Lung microvascular endothelial cell (primary cell): ENCODE results near the gene POF1B. TPM values are rescaled to one million over a fixed set of nuclear protein-coding genes. Genes with fewer than 3 reads are reported as not detected.
A peak's percentile ranks its signal among the peaks of the same experiment; 100 is the strongest.
"Not testable (repeated sequence)": the region's sequence is repeated elsewhere in the genome, so short reads cannot be mapped to it uniquely, and the experiment has no call there.

Experiments
- DNase-seq, 2 donors: peaks; one replicate each; pipeline versions ENCODE4 v3.0.0 to v3.0.0-alpha.2; 2010; ENCODE audit warnings: low read depth in 2 of 2
- total RNA-seq: library from RNA; depleted of rRNA; stranded (reverse); fragments of >200 nt; gene quantifications from 2 replicates; pipeline ENCODE4 v1.2.1, GENCODE V29; 2014

Gene POF1B
- 2.2 and 5.4 TPM in 2 replicates for total RNA-seq

GRCh38 chrX:85379174-85379907 lies at the start of gene POF1B:
Gene POF1B, minus strand, starts transcription at chrX:85379665. Its CDS starts 211 bp downstream, at chrX:85379454.
- DNase-seq, result peak in 1 of 2 donors; percentile 50

DNA sequence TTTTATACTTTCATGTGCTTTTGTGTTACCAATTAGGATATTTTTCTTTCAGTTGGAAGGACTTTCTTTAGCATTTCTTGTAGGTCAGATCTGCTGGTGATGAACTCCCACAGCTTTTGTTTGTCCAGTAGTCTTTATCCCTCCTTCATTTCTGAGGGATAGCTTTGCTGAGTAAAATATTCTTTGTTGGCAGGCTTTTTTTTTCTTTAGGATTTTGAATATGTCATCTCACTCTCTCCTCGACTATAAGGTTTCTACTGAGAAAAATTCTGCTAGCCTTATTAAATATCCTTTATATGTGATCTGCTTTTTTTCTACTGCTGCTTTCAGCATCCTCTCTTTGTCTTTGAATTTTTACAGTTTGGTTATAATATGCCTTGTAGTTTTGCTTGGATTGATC lies 49.6 kb upstream of the POF1B start:
- no peak for DNase-seq

- DNase-seq, result no peak
Observed at GRCh38 chrX:85419293-85419692, 39.8 kb upstream of the POF1B start.

DNA sequence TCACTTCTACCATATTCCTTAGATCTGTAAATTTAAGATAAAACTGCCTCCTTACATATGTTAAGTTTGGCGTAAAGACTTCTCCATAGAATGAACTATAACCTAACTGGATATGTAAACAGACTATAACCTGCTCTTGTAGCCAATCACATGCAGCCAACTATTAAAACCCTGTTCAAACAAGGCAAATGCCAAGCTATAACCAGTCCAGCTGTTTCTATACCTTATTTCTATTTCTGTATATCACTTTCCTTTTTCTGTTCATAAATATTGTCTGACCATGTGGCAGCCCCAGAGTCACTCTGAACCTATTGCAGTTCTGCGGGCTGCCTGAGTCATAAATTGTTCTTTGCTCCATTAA lies 12.4 kb upstream of the POF1B start:
- DNase-seq, result no peak

GRCh38 chrX:85391185-85391877 lies 11.9 kb upstream of the POF1B start:
- DNase-seq, result no peak

GRCh38 chrX:85381602-85382001 lies 2.1 kb upstream of the POF1B start:
- DNase-seq, result no peak

DNA sequence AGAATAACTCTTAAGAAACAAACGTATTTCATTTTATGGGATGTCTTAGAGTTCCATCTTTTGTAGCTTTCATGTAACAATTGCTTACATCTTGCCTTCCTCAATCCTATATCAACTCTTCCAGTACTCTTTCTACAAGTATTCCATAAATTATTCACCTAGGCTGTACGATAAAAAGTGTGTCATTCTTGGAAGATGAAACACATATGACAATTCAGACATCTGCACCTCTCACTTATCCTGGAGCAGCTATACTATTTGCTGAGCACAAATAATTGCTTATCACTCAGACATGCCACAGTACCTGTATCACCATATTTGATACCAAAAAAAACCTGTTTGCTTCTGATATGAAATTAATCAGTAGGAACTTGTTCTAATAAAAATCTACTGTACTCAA lies 1.0 kb downstream of the POF1B start:
- no peak for DNase-seq

- peak in 1 of 2 donors; percentile 42 for DNase-seq
Observed at GRCh38 chrX:85375333-85375738, 4.1 kb downstream of the POF1B start.

DNA sequence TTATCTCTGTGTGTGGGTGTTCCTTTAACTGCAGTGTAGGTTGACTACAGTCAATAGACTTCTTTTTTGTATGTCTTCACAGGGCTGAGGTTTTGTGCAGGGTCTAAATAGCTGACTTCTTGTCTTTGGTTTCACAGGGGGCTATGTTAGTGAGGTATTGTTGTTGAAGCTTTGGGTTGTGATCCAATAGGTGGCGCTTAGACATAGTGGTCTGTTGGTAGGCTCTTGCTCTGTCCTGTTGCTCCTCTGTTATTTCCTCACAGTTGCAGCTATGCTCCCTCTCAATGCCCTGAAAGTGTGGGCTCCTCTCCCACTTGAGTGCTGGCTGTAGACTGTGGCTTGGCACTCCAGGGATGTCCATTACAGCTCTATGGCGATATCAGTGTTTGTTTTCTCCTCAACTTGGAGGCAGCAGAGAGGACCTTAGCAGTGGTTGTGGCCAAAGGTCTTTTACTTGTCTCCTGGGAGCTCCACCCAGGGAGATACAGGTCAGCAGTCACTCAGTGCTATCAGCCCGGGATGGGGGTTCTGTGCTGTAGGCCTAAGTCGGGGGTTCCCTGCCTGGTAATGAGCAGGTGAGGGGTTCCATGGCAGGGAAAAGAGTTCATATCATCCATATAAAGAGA lies 14.0 kb downstream of the POF1B start:
- no peak for DNase-seq

GRCh38 chrX:85359051-85359450 lies 20.4 kb downstream of the POF1B start:
- no peak for DNase-seq

- DNase-seq, result no peak
Observed at GRCh38 chrX:85345523-85345922, 33.9 kb downstream of the POF1B start.

GRCh38 chrX:85327060-85327333 lies 52.5 kb downstream of the POF1B start:
- DNase-seq, result no peak

DNA sequence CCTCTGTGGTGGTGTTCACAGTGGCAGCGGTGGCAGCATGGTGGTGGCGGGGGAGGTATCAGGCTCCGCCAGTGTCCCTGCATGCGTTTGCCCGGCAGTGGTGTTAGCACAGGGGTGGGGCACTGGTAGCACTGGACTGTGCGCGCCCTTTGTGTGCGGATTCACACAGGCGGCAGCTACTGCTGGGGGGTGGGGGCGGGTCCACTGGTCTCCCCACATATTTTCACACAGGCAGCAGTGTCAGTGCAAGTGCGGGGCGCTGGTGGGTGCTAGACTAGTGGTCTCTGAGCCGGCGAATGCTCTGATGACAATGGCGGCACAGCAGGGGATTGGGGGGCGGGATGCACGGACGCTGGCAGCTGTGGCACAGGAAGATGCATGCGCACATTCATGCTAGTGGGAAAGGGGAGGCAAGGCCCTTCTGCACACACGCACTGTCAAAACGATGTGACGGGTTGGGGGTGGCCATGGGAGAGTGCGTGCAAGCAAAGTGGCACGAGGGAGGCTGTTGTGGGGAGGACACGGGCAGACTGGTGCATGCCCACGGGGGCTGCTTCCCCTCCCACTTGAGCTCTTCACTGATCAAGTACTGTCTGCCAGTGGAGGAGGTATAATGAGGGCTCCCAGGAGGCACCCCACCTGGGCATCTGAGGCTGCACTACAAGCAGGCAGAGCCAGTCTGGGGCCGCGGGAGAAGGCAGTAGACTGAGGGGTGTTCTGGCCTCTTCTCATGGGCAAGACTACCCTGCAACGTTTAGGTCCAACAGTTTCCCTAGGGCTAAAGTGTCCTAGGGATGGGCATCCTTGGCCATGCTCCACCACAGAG lies 53.0 kb downstream of the POF1B start:
- DNase-seq, result no peak

DNA sequence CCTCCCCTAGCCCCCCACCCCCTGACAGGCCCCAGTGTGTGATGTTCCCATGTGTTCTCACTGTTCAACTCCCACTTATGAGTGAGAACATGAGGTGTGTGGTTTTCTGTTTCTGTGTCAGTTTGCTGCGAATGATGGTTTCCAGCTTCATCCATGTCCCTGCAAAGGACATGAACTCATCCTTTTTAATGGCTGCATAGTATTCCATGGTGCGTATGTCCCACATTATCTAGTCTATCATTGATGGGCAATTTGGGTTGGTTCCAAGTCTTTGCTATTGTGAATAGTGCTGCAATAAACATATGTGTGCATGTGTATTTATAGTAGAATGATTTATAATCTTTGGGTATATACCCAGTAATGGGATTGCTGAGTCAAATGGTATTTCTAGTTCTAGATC lies 68.1 kb downstream of the POF1B start:
- not testable (repeated sequence) for DNase-seq

GRCh38 chrX:85309717-85310116 lies 69.7 kb downstream of the POF1B start:
- no peak for DNase-seq

GRCh38 chrX:85303544-85303943 lies 75.9 kb downstream of the POF1B start:
- DNase-seq, result no peak

DNA sequence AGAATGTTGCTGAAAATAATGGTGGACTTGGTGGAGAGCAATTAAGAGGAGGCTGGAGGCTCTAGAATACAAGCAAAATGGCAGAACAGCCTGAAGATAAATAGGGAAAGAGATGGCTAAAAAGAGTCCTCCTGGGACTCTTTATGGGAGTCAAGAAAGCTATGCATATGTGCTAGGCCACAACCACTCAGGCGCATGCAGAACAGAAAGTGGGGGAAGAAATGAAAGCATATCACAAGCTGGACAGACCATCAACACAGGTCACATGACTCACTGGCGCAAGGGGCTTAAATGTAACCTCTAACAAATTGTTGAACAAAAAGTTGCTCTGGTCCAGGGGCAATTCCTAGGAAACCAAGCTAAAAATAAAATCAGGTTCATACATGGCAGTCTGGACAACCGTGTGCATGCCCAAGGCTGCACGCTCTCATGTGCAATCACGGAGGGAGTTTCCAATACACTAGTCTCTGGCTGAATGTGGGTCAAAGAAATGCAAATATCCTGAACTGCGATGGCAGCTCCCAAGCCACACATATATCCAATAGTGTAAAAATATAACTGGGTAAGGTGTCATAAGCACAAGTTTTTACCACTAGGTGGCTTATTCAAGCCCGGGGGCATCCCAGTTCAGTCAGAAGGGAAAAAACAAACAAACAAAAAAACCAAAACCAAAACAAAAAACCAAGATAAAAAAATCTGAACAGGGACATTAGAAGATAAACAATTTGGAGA lies 90.3 kb downstream of the POF1B start:
- DNase-seq, result no peak

DNA sequence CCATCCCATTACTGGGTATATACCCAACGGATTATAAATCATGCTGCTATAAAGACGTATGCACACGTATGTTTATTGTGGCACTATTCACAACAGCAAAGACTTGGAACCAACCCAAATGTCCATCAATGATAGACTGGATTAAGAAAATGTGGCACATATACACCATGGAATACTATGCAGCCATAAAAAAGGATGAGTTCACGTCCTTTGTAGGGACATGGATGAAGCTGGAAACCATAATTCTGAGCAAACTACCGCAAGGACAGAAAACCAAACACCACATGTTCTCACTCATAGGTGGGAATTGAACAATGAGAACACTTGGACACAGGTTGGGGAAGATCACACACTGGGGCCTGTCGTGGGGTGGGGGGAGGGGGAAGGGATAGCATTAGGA lies 94.2 kb downstream of the POF1B start:
- not testable (repeated sequence) for DNase-seq

DNA sequence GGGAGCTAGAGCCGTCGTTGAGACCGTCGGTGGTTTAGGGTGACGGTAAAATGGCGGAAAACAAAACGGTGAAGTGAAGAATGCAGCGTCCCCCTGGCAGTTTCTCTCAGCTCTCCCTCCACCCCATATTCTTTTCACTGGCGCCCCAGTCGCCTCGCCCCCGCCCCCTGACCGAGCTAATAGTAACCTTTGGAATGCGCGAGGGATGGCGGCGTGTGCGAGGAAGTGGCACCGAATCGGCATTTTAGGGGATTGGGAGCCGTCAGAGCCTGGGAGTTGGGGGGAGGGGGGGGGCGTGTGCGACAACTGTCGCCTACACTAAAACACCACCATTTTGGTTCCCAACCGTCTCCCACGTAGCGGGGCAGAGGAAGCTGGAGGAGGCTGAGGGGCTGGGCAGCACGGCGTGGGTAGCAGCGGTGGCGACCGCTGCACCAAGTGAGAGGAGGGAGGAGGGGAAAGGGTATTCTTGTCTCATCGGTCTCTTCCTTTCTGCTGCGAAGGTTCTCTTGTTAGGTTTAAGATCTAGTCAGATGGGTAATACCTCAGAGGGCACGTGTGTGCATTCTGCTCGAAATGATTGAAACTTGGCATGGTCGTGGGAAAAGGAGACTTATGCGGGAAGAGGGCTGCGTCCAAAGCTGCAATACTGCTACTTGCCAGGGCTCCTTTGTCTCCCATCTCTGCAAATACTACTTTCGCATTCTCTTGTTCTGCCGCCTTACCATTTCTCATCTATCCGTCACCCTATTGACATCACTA lies 134.8 kb downstream of the POF1B start:
- DNase-seq, result peak; percentile 3 to 21

- peak; percentile 14 to 45 for DNase-seq
Observed at GRCh38 chrX:85243761-85244449, 135.6 kb downstream of the POF1B start, which contains the start of the genes SATL1 and ZNF711. Gene SATL1, minus strand, starts transcription at chrX:85243779. Its CDS starts 134,811 bp downstream, at chrX:85108968. Gene ZNF711, plus strand, starts transcription at chrX:85243991. Its CDS starts 3,582 bp downstream, at chrX:85247573.
